Measurements from ENCODE around the gene COL5A1. TPM values are rescaled to one million over a fixed set of nuclear protein-coding genes. Genes with fewer than 3 reads are reported as not detected.
A peak's percentile ranks its signal among the peaks of the same experiment; 100 is the strongest.

Gene COL5A1
- total and polyA plus RNA-seq, 2 experiments from 2014 or later, result 2.5 to 13.1 TPM

DNA sequence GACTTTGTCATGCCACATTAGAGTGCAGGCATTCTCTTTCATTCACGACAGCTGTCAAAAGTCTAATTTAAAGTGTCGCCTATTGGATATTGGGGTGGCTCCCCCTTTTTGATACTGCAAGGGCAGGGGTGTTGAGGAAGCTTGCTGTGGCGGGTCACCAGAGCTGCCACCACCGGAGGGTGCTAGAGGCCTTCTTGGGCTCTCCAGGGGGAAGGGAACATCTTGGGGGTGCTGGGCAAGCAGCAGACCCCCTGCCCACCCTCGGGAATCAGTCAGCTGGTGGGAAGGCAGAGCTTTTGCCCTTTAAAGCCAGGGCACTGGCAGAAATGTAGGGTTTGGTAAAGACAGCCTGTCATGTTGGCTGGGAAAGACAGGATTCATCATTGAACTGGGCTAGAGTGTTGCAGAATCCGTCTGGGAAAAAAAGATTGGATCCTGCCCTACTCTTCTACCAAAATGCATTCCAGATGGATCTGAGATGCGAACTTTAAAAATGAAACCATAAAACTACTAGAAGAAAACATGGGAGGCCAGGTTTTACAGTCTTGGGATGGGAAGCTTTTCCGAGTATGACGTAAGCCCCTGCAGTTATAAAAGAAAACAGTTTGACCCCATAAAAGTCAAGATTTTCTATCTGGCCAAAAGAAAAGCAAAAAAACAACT is 22.3 kb downstream of the COL5A1 start:
- Histone ChIP-seq H4K20me1 (replicated peaks; ENCODE audit: insufficient read depth) (no peaks in the 10 kb centered on the region), H3K36me3 (ENCODE audit: insufficient read depth) (no peaks in the 10 kb centered on the region), H2AFZ (no peak overlapping the region), H3K27ac (ENCODE audit: low read depth) (no peak overlapping the region), H3K4me1 (ENCODE audit: insufficient read depth) (0 out of 2 replicates have a peak, but pooled peaks cover under 1% of the 10 kb centered on the region), H3K79me2 (replicated peaks; ENCODE audit: insufficient read depth) (no peaks in the 10 kb centered on the region), H3K4me3 (no peak overlapping the region), H3K27me3 (ENCODE audit: insufficient read depth) (no peaks in the 10 kb centered on the region), H3K4me2 (no peak overlapping the region), H3F3A (replicated peaks; ENCODE audit: low read depth) (no peaks in the 10 kb centered on the region), H3K9me2 (ENCODE audit: insufficient read depth) (no peaks in the 10 kb centered on the region)
- Mint-ChIP-seq H3K4me1 (peaks cover under 1% of the 10 kb centered on the region; the same call in 1 of the 3 replicates), H3K9me3 (peaks cover 23% of the 10 kb centered on the region), H3K27me3 (ENCODE audit: insufficient read depth, low read depth, poor library complexity) (peaks cover 10% of the 10 kb centered on the region), H3K36me3 (ENCODE audit: low read depth) (peaks cover 11% of the 10 kb centered on the region), H3K4me3 (no peak overlapping the region; the same call in 2 of the 3 replicates), H3K27ac (no peak overlapping the region)
- no peak for TF ChIP-seq JUNB (IDR thresholded peaks at IDR 0.05; ENCODE audit: unreplicated experiment)
- TF ChIP-seq, protein P1, sequence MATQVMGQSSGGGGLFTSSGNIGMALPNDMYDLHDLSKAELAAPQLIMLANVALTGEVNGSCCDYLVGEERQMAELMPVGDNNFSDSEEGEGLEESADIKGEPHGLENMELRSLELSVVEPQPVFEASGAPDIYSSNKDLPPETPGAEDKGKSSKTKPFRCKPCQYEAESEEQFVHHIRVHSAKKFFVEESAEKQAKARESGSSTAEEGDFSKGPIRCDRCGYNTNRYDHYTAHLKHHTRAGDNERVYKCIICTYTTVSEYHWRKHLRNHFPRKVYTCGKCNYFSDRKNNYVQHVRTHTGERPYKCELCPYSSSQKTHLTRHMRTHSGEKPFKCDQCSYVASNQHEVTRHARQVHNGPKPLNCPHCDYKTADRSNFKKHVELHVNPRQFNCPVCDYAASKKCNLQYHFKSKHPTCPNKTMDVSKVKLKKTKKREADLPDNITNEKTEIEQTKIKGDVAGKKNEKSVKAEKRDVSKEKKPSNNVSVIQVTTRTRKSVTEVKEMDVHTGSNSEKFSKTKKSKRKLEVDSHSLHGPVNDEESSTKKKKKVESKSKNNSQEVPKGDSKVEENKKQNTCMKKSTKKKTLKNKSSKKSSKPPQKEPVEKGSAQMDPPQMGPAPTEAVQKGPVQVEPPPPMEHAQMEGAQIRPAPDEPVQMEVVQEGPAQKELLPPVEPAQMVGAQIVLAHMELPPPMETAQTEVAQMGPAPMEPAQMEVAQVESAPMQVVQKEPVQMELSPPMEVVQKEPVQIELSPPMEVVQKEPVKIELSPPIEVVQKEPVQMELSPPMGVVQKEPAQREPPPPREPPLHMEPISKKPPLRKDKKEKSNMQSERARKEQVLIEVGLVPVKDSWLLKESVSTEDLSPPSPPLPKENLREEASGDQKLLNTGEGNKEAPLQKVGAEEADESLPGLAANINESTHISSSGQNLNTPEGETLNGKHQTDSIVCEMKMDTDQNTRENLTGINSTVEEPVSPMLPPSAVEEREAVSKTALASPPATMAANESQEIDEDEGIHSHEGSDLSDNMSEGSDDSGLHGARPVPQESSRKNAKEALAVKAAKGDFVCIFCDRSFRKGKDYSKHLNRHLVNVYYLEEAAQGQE (IDR thresholded peaks at IDR 0.05; ENCODE audit: unreplicated experiment), result no peak
- TF ChIP-seq, protein P2, sequence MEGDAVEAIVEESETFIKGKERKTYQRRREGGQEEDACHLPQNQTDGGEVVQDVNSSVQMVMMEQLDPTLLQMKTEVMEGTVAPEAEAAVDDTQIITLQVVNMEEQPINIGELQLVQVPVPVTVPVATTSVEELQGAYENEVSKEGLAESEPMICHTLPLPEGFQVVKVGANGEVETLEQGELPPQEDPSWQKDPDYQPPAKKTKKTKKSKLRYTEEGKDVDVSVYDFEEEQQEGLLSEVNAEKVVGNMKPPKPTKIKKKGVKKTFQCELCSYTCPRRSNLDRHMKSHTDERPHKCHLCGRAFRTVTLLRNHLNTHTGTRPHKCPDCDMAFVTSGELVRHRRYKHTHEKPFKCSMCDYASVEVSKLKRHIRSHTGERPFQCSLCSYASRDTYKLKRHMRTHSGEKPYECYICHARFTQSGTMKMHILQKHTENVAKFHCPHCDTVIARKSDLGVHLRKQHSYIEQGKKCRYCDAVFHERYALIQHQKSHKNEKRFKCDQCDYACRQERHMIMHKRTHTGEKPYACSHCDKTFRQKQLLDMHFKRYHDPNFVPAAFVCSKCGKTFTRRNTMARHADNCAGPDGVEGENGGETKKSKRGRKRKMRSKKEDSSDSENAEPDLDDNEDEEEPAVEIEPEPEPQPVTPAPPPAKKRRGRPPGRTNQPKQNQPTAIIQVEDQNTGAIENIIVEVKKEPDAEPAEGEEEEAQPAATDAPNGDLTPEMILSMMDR (conservative IDR thresholded peaks at IDR 0.05; ENCODE audit: low read depth in 2 of 2), result peak; percentile 54 to 66
- DNase-seq (ENCODE audit: low spot score) (no peak), ATAC-seq (peak; percentile 73)

DNA sequence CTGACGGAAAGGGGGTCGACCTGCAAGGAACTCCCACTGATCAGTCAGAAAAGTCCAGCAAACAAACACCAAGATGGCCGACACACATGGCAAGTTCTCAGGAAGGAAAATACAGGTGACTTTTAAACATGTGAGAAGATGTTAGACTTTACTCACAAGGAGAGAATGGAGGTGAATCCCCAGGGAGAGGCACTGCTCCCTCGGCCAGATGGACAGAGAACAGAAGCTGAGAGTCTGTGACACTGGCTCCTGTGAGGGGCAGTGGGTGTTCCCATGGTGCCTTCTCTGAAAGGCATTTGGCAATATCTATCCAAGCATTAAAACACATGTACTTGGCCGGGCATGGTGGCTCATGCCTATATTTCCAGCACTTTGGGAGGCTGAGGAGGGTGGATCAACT is 22.8 kb downstream of the COL5A1 start:
- Mint-ChIP-seq H3K9me3 (peaks cover 23% of the 10 kb centered on the region), H3K27me3 (ENCODE audit: insufficient read depth, low read depth, poor library complexity) (peaks cover 10% of the 10 kb centered on the region), H3K4me1 (no peaks in the 10 kb centered on the region), H3K4me3 (no peak overlapping the region; the same call in 2 of the 3 replicates), H3K27ac (no peak overlapping the region), H3K36me3 (ENCODE audit: low read depth) (peaks cover 11% of the 10 kb centered on the region)
- Histone ChIP-seq H3K27me3 (ENCODE audit: insufficient read depth) (no peaks in the 10 kb centered on the region), H3K4me3 (no peak overlapping the region), H3K27ac (ENCODE audit: low read depth) (no peak overlapping the region), H4K20me1 (replicated peaks; ENCODE audit: insufficient read depth) (no peaks in the 10 kb centered on the region), H3K9me2 (ENCODE audit: insufficient read depth) (no peaks in the 10 kb centered on the region), H3K36me3 (ENCODE audit: insufficient read depth) (no peaks in the 10 kb centered on the region), H3F3A (replicated peaks; ENCODE audit: low read depth) (no peaks in the 10 kb centered on the region), H3K79me2 (replicated peaks; ENCODE audit: insufficient read depth) (no peaks in the 10 kb centered on the region), H3K4me2 (no peak overlapping the region), H2AFZ (no peak overlapping the region), H3K4me1 (ENCODE audit: insufficient read depth) (no peaks in the 10 kb centered on the region)
- no peak for ATAC-seq
- no peak for DNase-seq (ENCODE audit: low spot score)
- no peak for TF ChIP-seq ZNF331 (CRISPR knock-in tag; IDR thresholded peaks at IDR 0.05; ENCODE audit: low read depth)
- TF ChIP-seq EZH2phosphoT487 (IDR thresholded peaks at IDR 0.05; ENCODE audit: unreplicated experiment), result no peak
- no peak for TF ChIP-seq NANOG (IDR thresholded peaks at IDR 0.05; ENCODE audit: borderline replicate concordance)
- no peak for TF ChIP-seq STAT1 (IDR thresholded peaks at IDR 0.05; ENCODE audit: unreplicated experiment)
- no peak for TF ChIP-seq POLR2AphosphoS5 (IDR thresholded peaks at IDR 0.05; ENCODE audit: low read depth)
- TF ChIP-seq EZH2 (IDR thresholded peaks at IDR 0.05; ENCODE audit: low read depth, unreplicated experiment), result no peak
- TF ChIP-seq, protein P2 (conservative IDR thresholded peaks at IDR 0.05; ENCODE audit: low read depth in 2 of 2), result no peak
- TF ChIP-seq CREB1 (CRISPR knock-in tag; IDR thresholded peaks at IDR 0.05; ENCODE audit: low read depth), result no peak
- TF ChIP-seq, protein P1 (IDR thresholded peaks at IDR 0.05; ENCODE audit: unreplicated experiment), result no peak
- no peak for TF ChIP-seq ZNF114 (CRISPR knock-in tag; IDR thresholded peaks at IDR 0.05)

Data from GM23338 (cell line).